GM20000 (cell line): ENCODE data around the gene PCDHB6.
"Not testable (repeated sequence)": the region's sequence is repeated elsewhere in the genome, so short reads cannot be mapped to it uniquely, and the experiment has no call there.

Source experiments
- DNase-seq: peaks from one replicate; pipeline ENCODE4 v3.0.0; 2012; ENCODE audit warnings: low spot score
- TF ChIP-seq, protein P1 (sequence below): IDR thresholded peaks from 2 replicates; pipeline ENCODE4 v1.5.1; 2012; ENCODE audit warnings: mild to moderate bottlenecking, control low read depth; ENCODE audit errors: extremely low read depth, missing control alignments

Gene PCDHB6

DNA sequence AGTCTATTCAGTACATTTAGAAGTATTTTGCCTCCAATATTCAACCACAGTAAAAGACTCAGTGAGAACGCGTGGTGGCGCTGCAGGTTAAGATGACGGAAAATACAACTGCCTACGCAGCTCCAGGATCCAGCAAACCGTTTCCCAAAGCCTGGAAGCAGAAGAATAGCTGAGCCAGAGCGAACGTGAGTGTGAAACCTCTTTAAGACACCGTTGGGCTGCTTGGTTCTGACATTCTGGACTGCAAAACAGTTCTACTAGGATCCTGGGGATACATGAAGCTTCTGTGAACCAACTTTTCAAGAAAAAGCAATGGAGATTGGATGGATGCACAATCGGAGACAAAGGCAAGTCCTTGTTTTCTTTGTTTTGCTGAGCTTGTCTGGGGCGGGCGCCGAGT lies 32.4 kb downstream of the PCDHB6 start, which contains the start of gene PCDHB16:
Gene PCDHB16, plus strand, starts transcription at position 140 of the 400 bp plus-strand sequence. Its CDS starts 173 bp downstream, at position 313.
- TF ChIP-seq, protein P1, sequence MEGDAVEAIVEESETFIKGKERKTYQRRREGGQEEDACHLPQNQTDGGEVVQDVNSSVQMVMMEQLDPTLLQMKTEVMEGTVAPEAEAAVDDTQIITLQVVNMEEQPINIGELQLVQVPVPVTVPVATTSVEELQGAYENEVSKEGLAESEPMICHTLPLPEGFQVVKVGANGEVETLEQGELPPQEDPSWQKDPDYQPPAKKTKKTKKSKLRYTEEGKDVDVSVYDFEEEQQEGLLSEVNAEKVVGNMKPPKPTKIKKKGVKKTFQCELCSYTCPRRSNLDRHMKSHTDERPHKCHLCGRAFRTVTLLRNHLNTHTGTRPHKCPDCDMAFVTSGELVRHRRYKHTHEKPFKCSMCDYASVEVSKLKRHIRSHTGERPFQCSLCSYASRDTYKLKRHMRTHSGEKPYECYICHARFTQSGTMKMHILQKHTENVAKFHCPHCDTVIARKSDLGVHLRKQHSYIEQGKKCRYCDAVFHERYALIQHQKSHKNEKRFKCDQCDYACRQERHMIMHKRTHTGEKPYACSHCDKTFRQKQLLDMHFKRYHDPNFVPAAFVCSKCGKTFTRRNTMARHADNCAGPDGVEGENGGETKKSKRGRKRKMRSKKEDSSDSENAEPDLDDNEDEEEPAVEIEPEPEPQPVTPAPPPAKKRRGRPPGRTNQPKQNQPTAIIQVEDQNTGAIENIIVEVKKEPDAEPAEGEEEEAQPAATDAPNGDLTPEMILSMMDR, result no peak
- DNase-seq, result no peak

DNA sequence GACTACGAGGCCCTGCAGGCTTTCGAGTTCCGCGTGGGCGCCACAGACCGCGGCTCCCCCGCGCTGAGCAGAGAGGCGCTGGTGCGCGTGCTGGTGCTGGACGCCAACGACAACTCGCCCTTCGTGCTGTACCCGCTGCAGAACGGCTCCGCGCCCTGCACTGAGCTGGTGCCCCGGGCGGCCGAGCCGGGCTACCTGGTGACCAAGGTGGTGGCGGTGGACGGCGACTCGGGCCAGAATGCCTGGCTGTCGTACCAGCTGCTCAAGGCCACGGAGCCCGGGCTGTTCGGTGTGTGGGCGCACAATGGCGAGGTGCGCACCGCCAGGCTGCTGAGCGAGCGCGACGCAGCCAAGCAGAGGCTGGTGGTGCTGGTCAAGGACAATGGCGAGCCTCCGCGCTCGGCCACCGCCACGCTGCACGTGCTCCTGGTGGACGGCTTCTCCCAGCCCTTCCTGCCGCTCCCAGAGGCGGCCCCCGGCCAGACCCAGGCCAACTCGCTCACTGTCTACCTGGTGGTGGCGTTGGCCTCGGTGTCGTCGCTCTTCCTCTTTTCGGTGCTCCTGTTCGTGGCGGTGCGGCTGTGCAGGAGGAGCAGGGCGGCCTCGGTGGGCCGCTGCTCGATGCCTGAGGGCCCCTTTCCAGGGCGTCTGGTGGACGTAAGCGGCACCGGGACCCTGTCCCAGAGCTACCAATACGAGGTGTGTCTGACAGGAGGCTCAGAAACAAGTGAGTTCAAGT lies 34.4 kb downstream of the PCDHB6 start:
- DNase-seq, result not testable (repeated sequence)

DNA sequence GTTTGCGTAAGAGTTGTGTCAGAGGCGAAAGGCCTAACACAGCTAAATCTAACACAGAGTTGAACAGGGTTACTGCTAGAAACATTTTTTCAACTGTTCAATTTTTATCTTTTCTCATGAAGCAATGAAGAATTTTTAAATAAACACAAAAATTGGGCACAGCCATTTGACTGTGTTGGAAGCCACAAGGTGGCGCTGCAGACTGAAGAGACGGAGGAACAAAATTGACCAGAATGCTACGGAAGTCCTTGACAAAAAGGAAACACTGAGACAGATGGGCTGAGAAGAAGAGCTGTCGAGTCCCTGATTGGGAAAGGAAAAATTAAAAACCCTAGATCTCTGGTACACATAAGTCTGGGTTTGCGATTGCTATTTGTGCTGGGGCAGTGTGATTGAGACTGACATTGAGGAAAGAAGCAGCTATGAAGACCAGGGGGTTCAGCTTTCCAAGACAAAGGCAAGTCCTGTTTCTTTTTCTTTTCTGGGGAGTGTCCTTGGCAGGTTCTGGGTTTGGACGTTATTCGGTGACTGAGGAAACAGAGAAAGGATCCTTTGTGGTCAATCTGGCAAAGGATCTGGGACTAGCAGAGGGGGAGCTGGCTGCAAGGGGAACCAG lies 37.1 kb downstream of the PCDHB6 start, which contains the start of gene PCDHB9:
Gene PCDHB9, plus strand, starts transcription at position 265 of the 616 bp plus-strand sequence. Its CDS starts 158 bp downstream, at position 423.
- TF ChIP-seq, protein P1, result no peak
- DNase-seq, result no peak

DNA sequence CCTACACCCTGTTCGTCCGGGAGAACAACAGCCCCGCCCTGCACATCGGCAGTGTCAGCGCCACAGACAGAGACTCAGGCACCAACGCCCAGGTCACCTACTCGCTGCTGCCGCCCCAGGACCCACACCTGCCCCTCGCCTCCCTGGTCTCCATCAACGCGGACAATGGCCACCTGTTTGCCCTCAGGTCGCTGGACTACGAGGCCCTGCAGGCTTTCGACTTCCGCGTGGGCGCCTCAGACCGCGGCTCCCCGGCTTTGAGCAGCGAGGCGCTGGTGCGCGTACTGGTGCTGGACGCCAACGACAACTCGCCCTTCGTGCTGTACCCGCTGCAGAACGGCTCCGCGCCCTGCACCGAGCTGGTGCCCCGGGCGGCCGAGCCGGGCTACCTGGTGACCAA lies 38.8 kb downstream of the PCDHB6 start:
- DNase-seq, result not testable (repeated sequence)

DNA sequence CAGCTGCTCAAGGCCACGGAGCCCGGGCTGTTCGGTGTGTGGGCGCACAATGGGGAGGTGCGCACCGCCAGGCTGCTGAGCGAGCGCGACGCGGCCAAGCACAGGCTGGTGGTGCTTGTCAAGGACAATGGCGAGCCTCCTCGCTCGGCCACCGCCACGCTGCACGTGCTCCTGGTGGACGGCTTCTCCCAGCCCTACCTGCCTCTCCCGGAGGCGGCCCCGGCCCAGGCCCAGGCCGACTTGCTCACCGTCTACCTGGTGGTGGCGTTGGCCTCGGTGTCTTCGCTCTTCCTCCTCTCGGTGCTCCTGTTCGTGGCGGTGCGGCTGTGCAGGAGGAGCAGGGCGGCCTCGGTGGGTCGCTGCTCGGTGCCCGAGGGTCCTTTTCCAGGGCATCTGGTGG lies 39.3 kb downstream of the PCDHB6 start:
- DNase-seq, result not testable (repeated sequence)

DNA sequence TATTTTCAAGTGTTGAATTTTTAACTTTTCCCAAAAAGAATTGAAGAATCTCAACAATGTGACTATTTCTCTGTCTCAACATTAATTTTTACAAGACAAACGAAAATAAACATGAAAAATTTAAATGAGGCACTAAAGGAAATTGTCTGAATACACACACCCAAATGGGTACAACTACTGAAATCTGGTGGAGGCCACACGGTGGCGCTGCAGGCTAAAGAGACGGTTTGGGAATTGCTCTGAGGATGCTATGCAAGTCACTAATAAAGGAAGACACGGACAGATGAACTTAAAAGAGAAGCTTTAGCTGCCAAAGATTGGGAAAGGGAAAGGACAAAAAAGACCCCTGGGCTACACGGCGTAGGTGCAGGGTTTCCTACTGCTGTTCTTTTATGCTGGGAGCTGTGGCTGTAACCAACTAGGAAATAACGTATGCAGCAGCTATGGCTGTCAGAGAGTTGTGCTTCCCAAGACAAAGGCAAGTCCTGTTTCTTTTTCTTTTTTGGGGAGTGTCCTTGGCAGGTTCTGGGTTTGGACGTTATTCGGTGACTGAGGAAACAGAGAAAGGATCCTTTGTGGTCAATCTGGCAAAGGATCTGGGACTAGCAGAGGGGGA lies 42.4 kb downstream of the PCDHB6 start, which contains the start of gene PCDHB10:
Gene PCDHB10, plus strand, starts transcription at position 244 of the 616 bp plus-strand sequence. Its CDS starts 200 bp downstream, at position 444.
- DNase-seq, result no peak
- TF ChIP-seq, protein P1, result no peak

DNA sequence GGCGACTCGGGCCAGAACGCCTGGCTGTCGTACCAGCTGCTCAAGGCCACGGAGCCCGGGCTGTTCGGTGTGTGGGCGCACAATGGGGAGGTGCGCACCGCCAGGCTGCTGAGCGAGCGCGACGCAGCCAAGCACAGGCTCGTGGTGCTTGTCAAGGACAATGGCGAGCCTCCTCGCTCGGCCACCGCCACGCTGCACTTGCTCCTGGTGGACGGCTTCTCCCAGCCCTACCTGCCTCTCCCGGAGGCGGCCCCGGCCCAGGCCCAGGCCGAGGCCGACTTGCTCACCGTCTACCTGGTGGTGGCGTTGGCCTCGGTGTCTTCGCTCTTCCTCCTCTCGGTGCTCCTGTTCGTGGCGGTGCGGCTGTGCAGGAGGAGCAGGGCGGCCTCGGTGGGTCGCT lies 44.5 kb downstream of the PCDHB6 start:
- DNase-seq, result not testable (repeated sequence)

DNA sequence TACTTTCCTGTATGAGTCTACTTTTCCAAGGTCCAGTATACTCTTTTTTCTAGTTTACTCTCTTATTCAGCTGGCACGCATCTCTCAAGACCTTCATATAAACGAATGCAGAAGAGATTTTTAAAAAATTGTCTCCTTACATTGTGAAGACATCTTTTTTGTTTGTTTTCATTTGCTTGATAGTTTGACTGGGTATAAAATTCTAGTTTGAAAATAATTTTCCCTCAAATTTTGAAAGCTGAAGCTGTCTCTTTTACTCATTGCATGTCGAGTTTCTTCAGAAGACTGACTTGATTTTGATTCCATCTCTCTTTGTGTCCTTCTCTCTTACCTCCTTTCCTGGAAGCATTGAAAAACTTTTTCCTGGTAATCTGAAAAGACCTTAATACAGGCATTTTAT lies 46.5 kb downstream of the PCDHB6 start:
- TF ChIP-seq, protein P1, result no peak
- no peak for DNase-seq

DNA sequence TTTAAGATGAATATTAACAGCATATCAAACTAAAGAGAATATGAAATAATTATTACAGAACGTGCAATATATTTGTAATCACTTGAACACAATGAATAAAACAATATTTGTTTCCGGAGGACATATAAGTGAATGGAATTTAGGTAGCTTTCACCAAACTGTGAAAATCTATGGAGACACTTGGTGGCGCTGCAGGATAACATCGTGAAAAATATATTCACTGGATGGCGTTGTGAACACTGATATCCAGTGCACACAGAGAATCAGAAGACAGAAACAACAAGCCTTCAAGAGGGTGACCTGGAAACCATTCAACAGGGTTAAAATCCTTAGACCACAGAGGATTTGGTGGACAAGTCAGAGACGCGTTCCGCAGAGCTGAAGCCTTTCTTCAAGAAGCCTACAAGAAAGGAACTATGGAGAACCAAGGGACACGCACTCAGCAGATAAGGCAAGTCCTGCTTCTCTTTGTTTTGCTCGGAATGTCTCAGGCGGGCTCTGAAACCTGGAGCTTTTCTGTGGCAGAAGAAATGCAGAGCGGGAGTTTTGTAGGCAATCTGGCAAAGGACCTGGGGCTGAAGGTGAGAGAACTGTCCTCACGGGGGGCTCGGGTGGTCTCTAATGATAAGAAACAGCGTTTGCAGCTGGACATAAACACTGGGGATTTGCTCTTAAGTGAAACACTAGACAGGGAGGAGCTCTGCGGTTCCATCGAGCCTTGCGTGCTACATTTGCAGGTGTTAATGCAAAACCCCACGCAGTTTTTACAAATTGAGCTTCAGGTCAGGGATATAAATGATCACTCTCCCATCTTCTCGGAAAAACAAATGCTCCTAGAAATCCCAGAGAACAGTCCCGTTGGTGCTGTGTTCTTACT lies 49.7 kb downstream of the PCDHB6 start, which contains the start of gene PCDHB11:
Gene PCDHB11, plus strand, starts transcription at position 269 of the 877 bp plus-strand sequence. Its CDS starts 148 bp downstream, at position 417.
- TF ChIP-seq, protein P1, result no peak
- DNase-seq, result no peak

DNA sequence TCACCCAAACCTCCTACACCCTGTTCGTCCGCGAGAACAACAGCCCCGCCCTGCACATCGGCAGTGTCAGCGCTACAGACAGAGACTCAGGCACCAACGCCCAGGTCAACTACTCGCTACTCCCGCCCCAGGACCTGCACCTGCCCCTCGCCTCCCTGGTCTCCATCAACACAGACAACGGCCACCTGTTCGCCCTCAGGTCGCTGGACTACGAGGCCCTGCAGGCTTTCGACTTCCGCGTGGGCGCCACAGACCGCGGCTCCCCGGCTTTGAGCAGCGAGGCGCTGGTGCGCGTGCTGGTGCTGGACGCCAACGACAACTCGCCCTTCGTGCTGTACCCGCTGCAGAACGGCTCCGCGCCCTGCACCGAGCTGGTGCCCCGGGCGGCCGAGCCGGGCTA lies 51.3 kb downstream of the PCDHB6 start:
- not testable (repeated sequence) for DNase-seq

DNA sequence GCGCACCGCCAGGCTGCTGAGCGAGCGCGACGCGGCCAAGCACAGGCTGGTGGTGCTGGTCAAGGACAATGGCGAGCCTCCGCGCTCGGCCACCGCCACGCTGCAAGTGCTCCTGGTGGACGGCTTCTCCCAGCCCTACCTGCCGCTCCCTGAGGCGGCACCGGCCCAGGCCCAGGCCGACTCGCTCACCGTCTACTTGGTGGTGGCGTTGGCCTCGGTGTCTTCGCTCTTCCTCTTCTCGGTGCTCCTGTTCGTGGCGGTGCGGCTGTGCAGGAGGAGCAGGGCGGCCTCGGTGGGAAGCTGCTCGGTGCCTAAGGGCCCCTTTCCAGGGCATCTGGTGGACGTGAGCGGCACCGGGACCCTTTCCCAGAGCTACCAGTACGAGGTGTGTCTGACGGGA lies 51.8 kb downstream of the PCDHB6 start:
- not testable (repeated sequence) for DNase-seq
